ENCODE results near the gene KIFC3.
"Not testable (repeated sequence)": the region's sequence is repeated elsewhere in the genome, so short reads cannot be mapped to it uniquely, and the experiment has no call there.

The KIFC3 gene

GRCh38 chr16:57722651-57723050, 79.6 kb downstream of the KIFC3 start:
- DNase-seq (ENCODE audit: low read depth in 2 of 2): no peak

- DNase-seq (ENCODE audit: low read depth in 2 of 2): no peak
Observed at GRCh38 chr16:57722210-57722499, 80.1 kb downstream of the KIFC3 start.

GRCh38 chr16:57721356-57722209, 80.7 kb downstream of the KIFC3 start:
- no peak for DNase-seq (ENCODE audit: low read depth in 2 of 2)

GRCh38 chr16:57720142-57720575, 82.1 kb downstream of the KIFC3 start:
- no peak for DNase-seq (ENCODE audit: low read depth in 2 of 2)

GRCh38 chr16:57714047-57714446, 88.2 kb downstream of the KIFC3 start:
- DNase-seq (ENCODE audit: low read depth in 2 of 2): no peak

GRCh38 chr16:57713596-57713995, 88.7 kb downstream of the KIFC3 start:
- no peak for DNase-seq (ENCODE audit: low read depth in 2 of 2)

- DNase-seq (ENCODE audit: low read depth in 2 of 2): not testable (repeated sequence)
Observed at GRCh38 chr16:57712569-57712968, 89.7 kb downstream of the KIFC3 start.

GRCh38 chr16:57711993-57712392, 90.3 kb downstream of the KIFC3 start:
- no peak for DNase-seq (ENCODE audit: low read depth in 2 of 2)

- no peak for DNase-seq (ENCODE audit: low read depth in 2 of 2)
Observed at GRCh38 chr16:57711346-57711745, 90.9 kb downstream of the KIFC3 start.

GRCh38 chr16:57709663-57710062, 92.6 kb downstream of the KIFC3 start:
- DNase-seq (ENCODE audit: low read depth in 2 of 2): no peak

Data from fibroblast of skin of left quadriceps (primary cell).